T-helper 22 cell (primary cell): ENCODE data around the gene SMARCD3.

Source experiments
- DNase-seq: peaks from one replicate; pipeline ENCODE4 v3.0.0-alpha.2; 2020; ENCODE audit warnings: low read depth

The SMARCD3 gene

DNA sequence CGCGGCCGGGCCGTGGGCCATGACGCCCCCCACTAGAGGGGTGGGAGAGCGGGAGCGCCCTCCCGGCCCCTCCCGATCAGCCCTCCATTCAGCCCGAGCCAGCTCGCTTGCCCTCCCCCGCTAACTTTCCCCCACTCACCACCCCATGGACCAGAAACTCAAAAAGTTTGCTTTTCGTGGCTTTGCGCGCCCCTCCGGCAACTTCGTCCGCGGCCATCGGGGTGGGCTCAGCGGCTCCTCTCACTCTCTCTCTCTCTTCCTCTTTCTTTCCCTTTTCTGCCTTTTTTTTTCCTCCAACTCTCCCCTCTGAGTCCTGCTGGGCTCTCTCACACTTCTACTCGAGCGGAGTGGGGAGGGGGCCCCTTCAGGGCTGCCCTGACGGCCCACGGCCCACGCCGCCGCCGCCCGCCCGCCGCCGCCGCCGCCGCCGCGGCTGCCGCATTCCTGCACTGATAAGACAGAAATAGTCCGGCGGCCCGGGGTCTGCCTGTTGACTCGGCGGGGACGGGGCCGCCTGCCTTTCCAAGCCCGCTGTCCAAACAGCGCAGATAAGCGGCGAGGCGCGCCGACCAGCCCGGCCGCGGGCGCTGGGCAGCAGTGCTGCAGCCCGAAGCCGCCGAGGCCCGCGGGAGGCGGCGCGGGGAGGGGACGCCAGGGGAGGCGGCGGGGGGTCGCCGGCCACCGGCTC lies at the start of gene SMARCD3:
SMARCD3 (minus strand) TSS at position 349 of the 688 bp plus-strand sequence; CDS start at position 217, 132 bp downstream.
- DNase-seq: no peak

GRCh38 chr7:151296202-151296992 lies 47.9 kb upstream of the SMARCD3 start:
- no peak for DNase-seq

DNA sequence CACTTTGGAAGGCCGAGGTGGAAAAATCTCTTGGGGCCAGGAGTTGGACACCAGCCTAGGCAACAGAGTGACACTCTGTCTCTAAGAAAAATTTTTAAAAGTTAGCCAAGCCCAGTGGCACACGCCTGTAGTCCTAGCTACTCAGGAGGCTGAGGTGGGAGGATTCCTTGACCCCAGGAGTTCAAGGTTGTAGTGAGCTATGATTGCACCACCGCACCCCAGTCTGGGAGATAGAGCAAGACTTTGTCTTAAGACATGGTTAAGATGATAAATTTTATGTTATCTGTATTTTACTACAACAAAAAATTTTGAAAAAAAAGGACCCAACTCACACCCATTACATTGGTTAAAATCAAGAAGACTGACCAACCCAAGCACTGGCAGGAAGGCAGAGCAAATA lies 44.4 kb upstream of the SMARCD3 start:
- no peak for DNase-seq

DNA sequence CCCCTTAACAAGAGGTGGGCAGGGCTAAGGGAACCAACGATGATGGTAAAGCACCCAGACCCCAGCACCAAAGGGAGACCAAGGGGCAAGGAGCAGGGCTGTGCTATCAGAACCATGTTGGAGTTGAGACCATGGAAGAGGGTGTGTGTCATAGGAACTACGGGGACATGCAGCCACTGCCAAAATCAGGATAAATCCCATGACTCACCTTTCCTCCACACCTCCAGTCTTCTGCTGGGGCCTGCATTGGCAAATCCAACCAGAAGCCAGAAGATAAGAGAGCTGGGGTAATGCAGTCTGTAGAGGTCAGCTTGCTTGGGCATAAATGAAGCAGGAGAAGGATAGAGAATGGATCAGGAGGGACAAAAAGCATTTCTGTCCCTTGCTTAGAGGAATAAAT lies 42.7 kb upstream of the SMARCD3 start:
- no peak for DNase-seq

- no peak for DNase-seq
Observed at GRCh38 chr7:151290355-151290760, 41.9 kb upstream of the SMARCD3 start.

DNA sequence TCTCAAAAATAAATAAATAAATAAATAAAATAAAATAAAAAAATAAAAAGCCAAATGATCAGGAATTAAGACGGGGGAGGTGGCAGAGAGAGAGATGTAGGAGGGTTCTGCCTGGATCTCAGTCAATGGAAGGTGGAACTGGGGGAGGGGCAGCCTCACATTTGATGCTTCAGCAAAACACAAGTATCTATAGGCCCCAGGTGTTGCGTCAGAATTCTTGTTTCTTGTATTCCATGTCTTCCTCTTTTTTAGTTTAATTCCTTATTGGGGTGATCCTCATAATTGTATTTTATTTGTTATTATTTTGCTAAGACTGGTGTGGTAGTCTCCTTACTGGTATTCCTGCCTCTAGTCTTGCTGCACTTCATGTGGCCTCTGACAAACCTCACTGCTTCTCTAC lies 41.4 kb upstream of the SMARCD3 start:
- no peak for DNase-seq

DNA sequence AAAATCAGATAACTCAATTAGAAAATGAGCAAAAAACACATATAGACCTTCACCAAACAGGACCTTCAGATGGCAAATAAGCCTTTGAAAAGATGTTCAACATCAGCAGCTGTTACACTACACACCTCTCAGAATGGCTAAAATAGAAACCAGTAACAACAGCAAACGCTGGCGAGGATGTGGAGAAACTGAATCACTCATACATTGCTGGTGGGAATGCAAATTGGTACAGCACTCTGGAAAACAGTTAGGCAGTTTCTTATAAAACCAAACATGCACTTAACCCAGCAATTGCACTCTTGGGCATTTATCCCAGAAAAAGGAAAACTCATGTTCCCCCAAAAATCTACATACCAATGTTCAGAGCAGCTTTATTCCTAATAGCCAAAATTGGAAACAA lies 37.7 kb upstream of the SMARCD3 start:
- DNase-seq: no peak

DNA sequence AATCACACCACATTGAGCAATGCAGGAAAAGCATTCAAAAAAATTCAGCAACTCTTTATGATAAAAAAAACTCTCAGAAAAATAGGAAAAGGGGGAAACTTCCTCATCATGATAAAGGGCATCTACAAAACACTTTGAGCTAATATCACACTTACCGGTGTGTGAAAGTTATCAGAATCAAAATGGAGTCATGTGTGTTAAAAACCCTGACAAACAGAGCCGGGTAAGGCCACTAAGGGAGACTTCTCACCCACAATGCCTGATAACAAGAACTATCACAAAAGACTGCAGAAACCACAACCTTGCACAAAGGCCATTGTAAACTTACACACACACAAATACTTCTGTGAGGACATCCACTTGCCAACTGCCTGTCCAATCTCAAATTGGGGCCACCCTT lies 34.8 kb upstream of the SMARCD3 start:
- DNase-seq: no peak

- no peak for DNase-seq
Observed at GRCh38 chr7:151282111-151282510, 33.6 kb upstream of the SMARCD3 start.

GRCh38 chr7:151281686-151282085 lies 33.2 kb upstream of the SMARCD3 start:
- DNase-seq: no peak

GRCh38 chr7:151280388-151281019 lies 32.0 kb upstream of the SMARCD3 start:
- DNase-seq: no peak

DNA sequence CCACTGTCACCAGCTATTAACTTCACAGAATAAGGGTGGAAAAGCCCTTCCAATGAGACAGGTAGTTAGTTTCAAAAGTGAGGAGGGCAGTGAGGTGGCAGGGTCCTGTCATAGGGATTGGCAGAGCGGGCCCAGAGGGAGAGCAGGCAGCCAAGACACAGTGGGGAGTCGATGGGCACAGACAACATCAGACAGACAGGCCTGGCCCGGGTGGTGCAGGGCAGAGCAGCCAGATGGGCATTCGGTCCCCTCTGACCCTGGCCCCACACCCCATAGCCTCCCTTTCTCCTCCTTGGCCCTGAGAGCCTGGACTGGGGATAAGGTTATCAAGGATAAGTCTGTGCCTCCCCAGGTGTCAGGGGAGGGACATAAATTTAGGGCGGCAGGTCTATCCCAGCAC lies 31.4 kb upstream of the SMARCD3 start:
- DNase-seq: no peak

GRCh38 chr7:151278949-151279348 lies 30.5 kb upstream of the SMARCD3 start:
- DNase-seq: no peak

DNA sequence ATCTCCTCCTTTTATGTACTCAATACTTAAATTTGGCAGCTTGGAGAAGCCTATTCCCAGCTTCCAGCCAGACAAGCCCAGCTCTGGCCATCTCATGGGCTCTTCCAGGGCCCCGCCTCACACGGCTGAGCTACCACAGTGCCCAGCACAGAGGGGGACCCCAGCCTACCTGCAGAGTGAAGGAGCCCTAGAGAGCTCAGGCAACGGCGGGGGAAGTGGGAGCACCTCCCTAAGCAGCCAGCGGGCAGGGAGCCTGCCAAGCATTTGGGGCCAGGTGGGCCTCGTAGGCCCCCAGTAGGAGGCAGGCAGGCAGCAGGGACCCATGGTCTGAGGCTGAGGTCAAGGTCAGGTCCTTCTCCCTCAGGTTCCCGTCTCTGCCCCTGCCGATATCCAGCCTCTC lies 29.1 kb upstream of the SMARCD3 start:
- no peak for DNase-seq

- no peak for DNase-seq
Observed at GRCh38 chr7:151276666-151277590, 28.4 kb upstream of the SMARCD3 start.

DNA sequence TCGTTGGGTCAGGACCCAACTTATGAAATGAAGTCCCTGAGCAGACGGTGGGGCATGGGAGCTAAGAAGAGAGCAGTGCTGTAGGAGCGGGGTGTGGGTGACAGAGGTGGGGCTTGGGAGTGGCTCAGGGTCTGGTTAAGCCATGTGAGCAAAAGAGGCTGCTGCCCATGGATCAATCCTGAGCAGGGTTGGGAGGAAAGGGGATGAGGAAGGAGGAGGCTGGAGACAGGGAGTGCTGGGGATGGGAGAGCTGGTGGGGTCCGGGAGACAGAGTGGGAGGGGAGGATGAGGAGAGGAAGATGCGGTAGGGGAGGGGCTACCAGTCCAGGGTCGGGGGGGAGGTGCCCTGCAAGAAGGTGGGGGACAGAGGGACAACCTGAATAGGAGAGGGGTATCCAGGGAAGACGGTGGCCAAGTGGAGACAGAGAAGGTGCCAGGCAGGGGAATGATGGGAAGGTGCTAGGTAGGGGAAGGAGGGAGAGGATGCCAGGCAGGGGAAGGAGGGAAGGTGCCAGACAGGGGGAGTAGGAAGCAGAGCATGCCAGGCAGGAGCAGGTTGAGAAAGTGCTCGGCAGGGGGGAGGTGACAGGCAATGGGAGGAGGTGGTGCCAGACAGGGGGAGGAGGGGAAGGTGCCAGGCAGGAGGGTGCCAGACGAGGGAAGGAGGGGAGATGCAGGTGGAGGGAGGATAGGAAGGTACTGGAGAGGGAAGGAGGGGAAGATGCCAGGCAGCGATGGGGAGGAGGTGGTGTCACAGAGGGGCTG lies 27.5 kb upstream of the SMARCD3 start:
- no peak for DNase-seq

GRCh38 chr7:151274936-151275812 lies 26.7 kb upstream of the SMARCD3 start:
- no peak for DNase-seq

GRCh38 chr7:151274396-151274795 lies 25.9 kb upstream of the SMARCD3 start:
- DNase-seq: no peak

GRCh38 chr7:151273651-151274390 lies 25.3 kb upstream of the SMARCD3 start:
- no peak for DNase-seq

DNA sequence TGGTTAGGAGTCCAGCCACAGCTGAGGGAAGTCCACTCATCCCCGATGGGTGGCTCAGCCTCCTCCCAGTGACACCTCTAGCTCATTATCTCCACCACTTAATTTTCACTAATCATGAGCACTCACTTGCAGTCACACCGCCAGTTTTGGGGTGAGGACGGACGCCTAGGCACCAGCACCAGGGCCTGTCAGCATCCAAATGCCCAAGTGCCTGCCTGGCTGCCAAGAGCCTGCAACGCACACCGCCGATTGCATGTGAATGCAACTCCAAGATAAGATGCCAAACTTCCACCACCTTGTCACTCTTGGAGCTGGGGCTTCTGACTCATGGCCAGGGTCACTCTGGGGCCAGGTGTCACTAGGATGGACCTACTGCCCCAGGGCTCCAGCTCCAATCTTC lies 24.4 kb upstream of the SMARCD3 start:
- DNase-seq: no peak
